Measurements from ENCODE around the gene MAD1L1. TPM values are rescaled to one million over a fixed set of nuclear protein-coding genes. Genes with fewer than 3 reads are reported as not detected.

The MAD1L1 gene
- total and polyA plus RNA-seq, 2 of the 13 experiments (the other 11 are each of a cell fraction or from before 2014, with no cell fraction given) = 17.4 to 64.7 TPM

GRCh38 chr7:1889091-1889490, 343.7 kb downstream of the MAD1L1 start:
- Histone ChIP-seq H3K9ac (ENCODE audit: insufficient read depth, low read depth, low read length) (no peak overlapping the region), H3K27ac (ENCODE audit: extremely low read length, insufficient read depth, low read length) (no peak overlapping the region), H2AFZ (ENCODE audit: low read length) (no peak overlapping the region), H3K4me2 (ENCODE audit: low read depth, low read length) (no peak overlapping the region), H3K4me1 (ENCODE audit: insufficient read depth, low read length) (0 out of 2 replicates have a peak, but pooled peaks cover 10% of the 10 kb centered on the region), H3K9me3 (ENCODE audit: low read length) (no peaks in the 10 kb centered on the region), H3K4me3 (replicated peaks in 1 of 3; ENCODE audit: insufficient read depth in 1 of 3, low read depth in 2 of 3, low read length in 3 of 3) (no peak overlapping the region), H4K20me1 (ENCODE audit: insufficient read depth, low read length) (no peaks in the 10 kb centered on the region), H3K36me3 (replicated peaks in 1 of 2; ENCODE audit: control insufficient read depth in 1 of 2, insufficient read depth in 2 of 2, low read length in 2 of 2) (peaks cover 22 to 23% of the 10 kb centered on the region in 2 experiments), H3K27me3 (ENCODE audit: control insufficient read depth in 1 of 2, insufficient read depth in 2 of 2, low read length in 2 of 2) (no peaks in the 10 kb centered on the region; a peak in 1 of 5 replicates), H3K79me2 (ENCODE audit: insufficient read depth, low read length) (no peaks in the 10 kb centered on the region)
- intact Hi-C loops (cut with micrococcal nuclease; ENCODE audit: unreplicated experiment) (no loop called here), in situ Hi-C loops (cut with HindIII; ENCODE audit: extremely low pct_ligation_motif_present, low pct_unique_long_range_greater_than_20kb) (no loop called here)
- 97% methylated on average over 9 of the region's 11 CpGs for WGBS (ENCODE audit: low lambda C conversion rate)
- FAIRE-seq = no peak
- CTCF ChIA-PET (ENCODE audit: low intra/inter-chr PET ratio, low total read pairs) = no interaction called here
- POLR2A ChIA-PET = no interaction called here
- no TSS peak for BruUV-seq (replicated peaks)
- no peak for DNase-seq (ENCODE audit: low spot score)
- no peak for ATAC-seq
- no peak for TF ChIP-seq TEAD2 (CRISPR knock-in tag; IDR thresholded peaks at IDR 0.05)
- TF ChIP-seq ZNF513 (CRISPR knock-in tag; conservative IDR thresholded peaks at IDR 0.05) = no peak
- no peak for TF ChIP-seq ZHX2 (IDR thresholded peaks at IDR 0.05; ENCODE audit: low read depth)
- TF ChIP-seq ZHX2 (CRISPR knock-in tag; IDR thresholded peaks at IDR 0.05; ENCODE audit: borderline replicate concordance) = no peak
- TF ChIP-seq ZNF572 (CRISPR knock-in tag; IDR thresholded peaks at IDR 0.05) = no peak
- TF ChIP-seq REPIN1 (CRISPR knock-in tag; IDR thresholded peaks at IDR 0.05; ENCODE audit: borderline replicate concordance, low read depth) = no peak
- no peak for TF ChIP-seq ZNF574 (CRISPR knock-in tag; IDR thresholded peaks at IDR 0.05)
- TF ChIP-seq ZSCAN31 (CRISPR knock-in tag; IDR thresholded peaks at IDR 0.05; ENCODE audit: low read depth) = no peak
- TF ChIP-seq MTF1 (CRISPR knock-in tag; IDR thresholded peaks at IDR 0.05) = no peak
- TF ChIP-seq ERF (CRISPR knock-in tag; IDR thresholded peaks at IDR 0.05) = no peak
- no peak for TF ChIP-seq FOXK1 (CRISPR knock-in tag; IDR thresholded peaks at IDR 0.05; ENCODE audit: borderline replicate concordance, low read depth)
- no peak for TF ChIP-seq ZBTB8A (CRISPR knock-in tag; IDR thresholded peaks at IDR 0.05; ENCODE audit: borderline replicate concordance, low read depth)
- no peak for TF ChIP-seq ZNF331 (CRISPR knock-in tag; IDR thresholded peaks at IDR 0.05)
- no peak for TF ChIP-seq ZNF713 (CRISPR knock-in tag; IDR thresholded peaks at IDR 0.05)

Data from HepG2 (cell line).